ENCODE data around the gene DIAPH3. TPM values are rescaled to one million over a fixed set of nuclear protein-coding genes. Genes with fewer than 3 reads are reported as not detected.

Gene DIAPH3
- total and polyA plus RNA-seq, 10 donors, result 0.07 to 4.1 (median 1.4) TPM

DNA sequence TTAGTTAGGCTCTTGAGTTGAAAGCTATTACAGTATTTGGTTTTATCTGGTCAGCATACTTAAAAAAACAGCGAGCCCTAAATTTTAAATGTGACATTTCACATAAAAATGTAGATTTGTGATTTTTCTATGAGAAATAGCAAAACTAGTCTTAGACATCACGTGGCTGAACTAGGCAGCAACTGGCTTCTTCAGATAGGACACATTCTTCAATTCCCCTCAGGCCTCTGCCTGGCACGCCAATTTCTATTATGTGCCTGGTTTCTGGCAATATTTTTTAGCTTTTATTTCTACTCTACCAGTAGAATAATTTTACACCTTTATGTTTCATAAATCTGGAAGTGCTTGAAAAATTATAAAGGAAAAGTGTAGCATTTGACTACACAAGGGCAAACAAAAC, 433.7 kb downstream of the DIAPH3 start:
- 90 to 97% (median 91%) methylated on average over 3 of the region's 3 CpGs for WGBS, 5 donors
- Histone ChIP-seq H3K9me3 (no peaks in the 10 kb centered on the region), H3K4me3 (no peak overlapping the region), H3K27ac (no peak overlapping the region), H3K27me3 (replicated peaks in 1 of 7) (no peaks in the 10 kb centered on the region), H3K36me3 (no peaks in the 10 kb centered on the region), H3K4me1 (no peaks in the 10 kb centered on the region)
- DNase-seq, result no peak
- TF ChIP-seq POLR2AphosphoS5 (IDR thresholded peaks at IDR 0.05) (no peak), POLR2A (IDR thresholded peaks at IDR 0.05) (no peak)
- TF ChIP-seq, protein P1, sequence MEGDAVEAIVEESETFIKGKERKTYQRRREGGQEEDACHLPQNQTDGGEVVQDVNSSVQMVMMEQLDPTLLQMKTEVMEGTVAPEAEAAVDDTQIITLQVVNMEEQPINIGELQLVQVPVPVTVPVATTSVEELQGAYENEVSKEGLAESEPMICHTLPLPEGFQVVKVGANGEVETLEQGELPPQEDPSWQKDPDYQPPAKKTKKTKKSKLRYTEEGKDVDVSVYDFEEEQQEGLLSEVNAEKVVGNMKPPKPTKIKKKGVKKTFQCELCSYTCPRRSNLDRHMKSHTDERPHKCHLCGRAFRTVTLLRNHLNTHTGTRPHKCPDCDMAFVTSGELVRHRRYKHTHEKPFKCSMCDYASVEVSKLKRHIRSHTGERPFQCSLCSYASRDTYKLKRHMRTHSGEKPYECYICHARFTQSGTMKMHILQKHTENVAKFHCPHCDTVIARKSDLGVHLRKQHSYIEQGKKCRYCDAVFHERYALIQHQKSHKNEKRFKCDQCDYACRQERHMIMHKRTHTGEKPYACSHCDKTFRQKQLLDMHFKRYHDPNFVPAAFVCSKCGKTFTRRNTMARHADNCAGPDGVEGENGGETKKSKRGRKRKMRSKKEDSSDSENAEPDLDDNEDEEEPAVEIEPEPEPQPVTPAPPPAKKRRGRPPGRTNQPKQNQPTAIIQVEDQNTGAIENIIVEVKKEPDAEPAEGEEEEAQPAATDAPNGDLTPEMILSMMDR (IDR thresholded peaks at IDR 0.05 in 8 of 11, conservative IDR thresholded peaks at IDR 0.05 in 3 of 11), result no peak
- intact Hi-C loops (cut with DNase I; ENCODE audit: low total_unique reads), result no loop called here

DNA sequence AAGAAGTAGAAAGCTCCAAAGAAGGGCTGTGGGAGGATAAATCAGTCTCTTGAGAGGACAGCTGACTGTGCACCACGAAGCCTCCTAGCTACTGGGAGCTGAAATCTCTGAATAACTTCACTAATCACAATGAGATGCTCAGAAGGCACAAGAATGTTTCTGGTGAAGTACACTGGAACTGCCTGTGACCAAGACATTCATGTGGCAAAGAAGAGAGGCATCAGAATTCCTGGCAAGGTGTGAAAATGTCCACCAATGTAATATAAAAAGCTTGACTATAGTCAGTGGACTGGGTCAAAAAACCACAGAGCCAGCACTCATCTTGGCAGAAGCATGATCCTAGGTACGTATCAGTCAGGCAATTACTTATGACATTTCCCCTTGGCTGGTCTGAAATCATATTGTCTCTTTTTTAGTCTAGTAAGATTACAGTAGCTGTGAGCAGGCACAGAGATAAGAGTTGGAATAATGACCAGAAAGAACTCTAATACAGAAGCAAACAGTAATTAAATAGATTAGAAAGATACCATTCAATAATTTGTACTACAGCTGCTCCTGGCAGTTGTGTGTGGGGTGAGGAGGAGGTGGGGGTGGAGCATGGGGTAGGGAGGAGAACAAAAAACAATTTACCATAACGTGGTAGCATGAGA, 434.7 kb downstream of the DIAPH3 start:
- H3K9me3 ChIP-seq, result no peaks in the 10 kb centered on the region
- no peak overlapping the region for H3K27ac ChIP-seq
- no peaks in the 10 kb centered on the region for H3K36me3 ChIP-seq
- WGBS, 5 donors, result 83 to 86% (median 86%) methylated on average over 3 of the region's 3 CpGs
- no peaks in the 10 kb centered on the region for H3K4me1 ChIP-seq
- H3K27me3 ChIP-seq (replicated peaks in 1 of 7), result no peaks in the 10 kb centered on the region
- no peak for DNase-seq
- no peak for TF ChIP-seq POLR2AphosphoS5 (IDR thresholded peaks at IDR 0.05)
- TF ChIP-seq, protein P1 (IDR thresholded peaks at IDR 0.05 in 8 of 11, conservative IDR thresholded peaks at IDR 0.05 in 3 of 11), result no peak
- no peak for TF ChIP-seq POLR2A (IDR thresholded peaks at IDR 0.05)
- intact Hi-C loops (cut with DNase I; ENCODE audit: low total_unique reads), result no loop called here
- no peak overlapping the region for H3K4me3 ChIP-seq

DNA sequence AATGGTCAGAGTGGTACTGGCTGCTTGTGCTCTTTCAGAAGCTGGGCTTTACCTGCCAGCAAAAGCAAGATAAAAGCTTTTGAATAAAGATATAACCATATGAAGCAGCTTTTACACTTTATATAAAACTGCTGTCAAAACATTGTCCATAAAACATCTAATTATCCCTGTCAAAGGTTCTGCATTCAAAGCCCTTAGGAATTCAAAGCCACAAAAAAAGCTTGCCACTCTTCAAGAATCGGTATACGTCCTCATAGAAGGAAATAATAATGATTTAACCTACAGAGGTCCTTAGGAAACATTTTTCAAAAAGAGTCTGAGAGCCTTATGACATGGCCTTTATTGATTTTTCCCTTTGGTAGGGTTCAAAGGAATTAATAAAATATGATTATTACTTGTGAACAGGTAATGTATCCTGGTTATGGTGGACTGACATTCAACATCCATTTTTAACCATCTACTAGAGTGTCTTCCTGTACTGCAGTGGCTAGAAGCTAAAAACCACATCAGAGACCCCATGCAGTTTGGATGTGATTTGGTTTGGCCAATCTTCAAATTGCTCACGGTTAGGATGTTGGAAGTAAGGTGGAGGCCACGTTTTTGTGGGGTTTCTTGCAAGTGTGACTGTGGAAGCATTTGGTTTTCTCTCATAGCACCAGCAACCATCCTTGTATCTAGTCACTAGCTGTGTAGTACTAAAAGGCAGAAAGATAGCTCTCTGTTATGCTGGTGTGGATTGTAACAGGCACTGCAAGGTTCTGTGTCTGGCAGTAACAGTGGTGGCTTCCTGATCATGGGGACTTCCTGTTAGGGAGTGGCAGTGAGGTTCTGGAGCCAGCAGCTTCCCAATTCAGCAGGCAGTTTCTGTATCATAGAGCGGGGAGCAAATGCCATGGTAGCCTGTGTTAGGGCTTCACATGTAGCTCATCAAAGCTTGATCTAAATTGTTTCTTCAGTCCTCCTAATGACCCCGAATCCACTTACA, 441.5 kb downstream of the DIAPH3 start:
- Histone ChIP-seq H3K27ac (no peak overlapping the region), H3K27me3 (replicated peaks in 1 of 7) (no peaks in the 10 kb centered on the region), H3K4me1 (peaks cover 0 to 8% (median 0%) of the 10 kb centered on the region in 6 donors), H3K36me3 (no peaks in the 10 kb centered on the region), H3K4me3 (no peak overlapping the region), H3K9me3 (no peaks in the 10 kb centered on the region)
- WGBS, 5 donors, result 68 to 78% (median 70%) methylated on average over 6 of the region's 6 CpGs
- no peak for DNase-seq
- intact Hi-C loops (cut with DNase I; ENCODE audit: low total_unique reads), result no loop called here
- TF ChIP-seq, protein P1 (IDR thresholded peaks at IDR 0.05 in 8 of 11, conservative IDR thresholded peaks at IDR 0.05 in 3 of 11), result no peak
- no peak for TF ChIP-seq POLR2A (IDR thresholded peaks at IDR 0.05)

DNA sequence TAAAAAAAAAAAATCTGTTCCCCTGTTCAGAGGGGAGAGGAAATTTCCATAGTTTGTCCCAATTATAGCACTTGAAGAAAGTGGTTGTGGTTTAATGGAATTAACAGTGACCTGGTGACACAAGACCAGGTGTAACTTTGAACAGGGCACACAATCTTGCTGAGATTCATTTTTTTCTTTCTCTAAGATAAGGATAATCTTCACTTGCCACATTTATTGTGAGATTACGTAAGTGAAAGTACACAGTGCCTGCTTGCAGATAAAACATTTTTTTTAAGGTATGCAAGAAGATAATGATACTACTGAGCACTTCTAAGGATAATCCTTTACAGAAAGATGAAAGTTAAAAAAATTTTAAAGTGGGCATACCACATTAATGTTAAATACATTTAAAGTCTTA, 448.1 kb downstream of the DIAPH3 start:
- 87 to 100% (median 89%) methylated on average over 1 of the region's 1 CpG for WGBS, 5 donors
- Histone ChIP-seq H3K4me3 (no peak overlapping the region), H3K27ac (no peak overlapping the region), H3K9me3 (no peaks in the 10 kb centered on the region), H3K36me3 (no peaks in the 10 kb centered on the region), H3K4me1 (no peaks in the 10 kb centered on the region), H3K27me3 (replicated peaks in 1 of 7) (no peaks in the 10 kb centered on the region)
- TF ChIP-seq POLR2A (IDR thresholded peaks at IDR 0.05) (no peak), POLR2AphosphoS5 (IDR thresholded peaks at IDR 0.05) (no peak)
- TF ChIP-seq, protein P1 (IDR thresholded peaks at IDR 0.05 in 8 of 11, conservative IDR thresholded peaks at IDR 0.05 in 3 of 11), result no peak
- intact Hi-C loops (cut with DNase I; ENCODE audit: low total_unique reads), result no loop called here
- DNase-seq, result no peak

Measured in spleen (tissue), 11 donors.